HCT116 (cell line): ENCODE measurements around the gene PGRMC2. TPM values are rescaled to one million over a fixed set of nuclear protein-coding genes. Genes with fewer than 3 reads are reported as not detected.

Experiments used
- ATAC-seq: fragments of 200-7000 bp; cut with Tn5 transposase; 2 replicates; pipeline ENCODE4 v1.9.1; 2020; ENCODE audit warnings: mild to moderate bottlenecking, moderate library complexity
- BruUV-seq: library from RNA; stranded (reverse); fragments of 400-500 nt; replicated peaks from 2 replicates; lab custom pipeline; 2021; lab: Mats Ljungman, UMichigan
- CTCF ChIA-PET: fragments of 300-600 bp; sonication (Branson Sonifier 250); formaldehyde crosslinking; loops from one replicate; lab custom pipeline; 2021; ENCODE audit warnings: antibody characterized with exemption; lab: Charles Lee
- POLR2A ChIA-PET: fragments of 300-600, 350-600 bp; sonication (Branson Sonifier 250); formaldehyde crosslinking; loops from one replicate; lab custom pipeline; 2021; ENCODE audit warnings: antibody characterized with exemption; lab: Charles Lee
- RAD21 ChIA-PET, 2 experiments: fragments of 300-600 bp; sonication (Branson Sonifier 250); formaldehyde crosslinking; loops; one replicate each; lab custom pipeline; 2023; ENCODE audit warnings: low total read pairs in 2 of 2; ENCODE audit not compliant: uncharacterized antibody in 2 of 2, unreplicated experiment in 2 of 2, low non-redundant PET in 1 of 2; lab: Charles Lee
- DNase-seq: peaks from one replicate; pipeline ENCODE4 v3.0.0-alpha.2; 2010; ENCODE audit warnings: low read depth, low spot score
- H2AFZ ChIP-seq: fragments of 200-600 bp; shearing (Covaris generic), sonication (generic); 2 replicates; pipeline ENCODE4 v1.6.1; 2017; ENCODE audit warnings: low read depth, mixed run types, mixed read lengths, antibody characterized with exemption, low read length; ENCODE audit not compliant: poor library complexity, severe bottlenecking
- H3K27ac ChIP-seq: 2 replicates; pipeline ENCODE4 v1.5.1; 2012; ENCODE audit warnings: low read depth, low read length
- H3K27me3 ChIP-seq: fragments of 200-600 bp; sonication (generic); 2 replicates; pipeline ENCODE4 v1.6.1; 2016; ENCODE audit warnings: mixed run types, low read length, mixed read lengths; ENCODE audit not compliant: insufficient read depth
- H3K36me3 ChIP-seq, 2 experiments: fragments of 200-500 bp in 1 of 2; fragments of 200-600 bp in 1 of 2; sonication (Bioruptor generic) in 1 of 2; sonication (generic) in 1 of 2; 2 replicates each; pipeline versions ENCODE4 v1.5.1 to v1.6.1; 2014 to 2016; ENCODE audit warnings: low read length in 2 of 2, inconsistent platforms in 1 of 2, mixed read lengths in 1 of 2, mixed run types in 1 of 2; ENCODE audit not compliant: insufficient read depth in 2 of 2, control insufficient read depth in 1 of 2
- H3K4me1 ChIP-seq, 2 experiments: fragments of 200-600 bp in 1 of 2; sonication (generic) in 1 of 2; 2 replicates each; pipeline versions ENCODE4 v1.5.1 to v1.6.1; 2012 to 2017; ENCODE audit warnings: low read length in 2 of 2, inconsistent platforms in 1 of 2, mild to moderate bottlenecking in 1 of 2, mixed read lengths in 1 of 2, mixed run types in 1 of 2, moderate library complexity in 1 of 2; ENCODE audit not compliant: insufficient read depth in 2 of 2, control insufficient read depth in 1 of 2
- H3K4me2 ChIP-seq: fragments of 200-600 bp; sonication (generic); 2 replicates; pipeline ENCODE4 v1.6.1; 2017; ENCODE audit warnings: mixed run types, low read length, mixed read lengths
- H3K4me3 ChIP-seq, 2 experiments: fragments of 200-600 bp in 1 of 2; sonication (generic) in 1 of 2; replicated peaks in 1 of 2; 2 replicates each; pipeline ENCODE4 v1.5.1; 2011 to 2016; ENCODE audit warnings: low read length in 2 of 2, control low read depth in 1 of 2, low read depth in 1 of 2, mild to moderate bottlenecking in 1 of 2, mixed read lengths in 1 of 2, mixed run types in 1 of 2
- H3K79me2 ChIP-seq: fragments of 200-600 bp; sonication (generic); 2 replicates; pipeline ENCODE4 v1.6.1; 2017; ENCODE audit warnings: mild to moderate bottlenecking, mixed run types, low read length, moderate library complexity, mixed read lengths; ENCODE audit not compliant: insufficient read depth
- H3K9ac ChIP-seq: fragments of 200-600 bp; sonication (generic); 2 replicates; pipeline ENCODE4 v1.6.1; 2016; ENCODE audit warnings: low read length, mixed read lengths
- H3K9me2 ChIP-seq: fragments of 200-600 bp; sonication (generic), shearing (Covaris generic); 2 replicates; pipeline ENCODE4 v1.6.1; 2017; ENCODE audit warnings: mixed run types, mild to moderate bottlenecking, moderate library complexity; ENCODE audit not compliant: insufficient read depth
- H3K9me3 ChIP-seq, 2 experiments: fragments of 200-500 bp in 1 of 2; fragments of 200-600 bp in 1 of 2; sonication (Bioruptor generic) in 1 of 2; sonication (generic) in 1 of 2; 2 replicates each; pipeline ENCODE4 v1.6.1; 2014 to 2017; ENCODE audit warnings: low read length in 2 of 2, mixed read lengths in 2 of 2, inconsistent platforms in 1 of 2, low read depth in 1 of 2, mild to moderate bottlenecking in 1 of 2, mixed run types in 1 of 2, moderate library complexity in 1 of 2; ENCODE audit not compliant: control insufficient read depth in 1 of 2, insufficient read depth in 1 of 2
- H4K20me1 ChIP-seq: fragments of 200-600 bp; sonication (generic), shearing (Covaris generic); 2 replicates; pipeline ENCODE4 v1.6.1; 2017; ENCODE audit warnings: mixed run types, mild to moderate bottlenecking, moderate library complexity; ENCODE audit not compliant: insufficient read depth
- CBX3 ChIP-seq: IDR thresholded peaks from 2 replicates; pipeline ENCODE4 v1.6.1; 2012; ENCODE audit warnings: low read depth
- EZH2 ChIP-seq: fragments of 200-600 bp; sonication (generic); IDR thresholded peaks from 2 replicates; pipeline ENCODE4 v1.6.1; 2017; ENCODE audit warnings: antibody characterized with exemption, mixed run types
- EZH2phosphoT487 ChIP-seq: fragments of 200-600 bp; IDR thresholded peaks from 2 replicates; pipeline ENCODE4 v1.6.1; 2018; ENCODE audit warnings: antibody characterized with exemption, borderline replicate concordance
- POLR2A ChIP-seq: IDR thresholded peaks from 2 replicates; pipeline ENCODE4 v1.7.0; 2011; ENCODE audit warnings: borderline replicate concordance; ENCODE audit not compliant: insufficient read depth, insufficient read length; ENCODE audit errors: extremely low read depth
- POLR2AphosphoS5 ChIP-seq: IDR thresholded peaks from 2 replicates; pipeline ENCODE4 v1.6.1; 2011; ENCODE audit warnings: mild to moderate bottlenecking, low read depth, low read length, moderate library complexity
- RAD21 ChIP-seq: IDR thresholded peaks from 2 replicates; pipeline ENCODE4 v1.6.1; 2012; ENCODE audit warnings: low read depth, mild to moderate bottlenecking
- SIN3A ChIP-seq: IDR thresholded peaks from 2 replicates; pipeline ENCODE4 v1.6.1; 2012; ENCODE audit warnings: low read depth
- SP1 ChIP-seq: IDR thresholded peaks from 2 replicates; pipeline ENCODE4 v1.6.1; 2012; ENCODE audit warnings: low read depth
- YY1 ChIP-seq: IDR thresholded peaks from 2 replicates; pipeline ENCODE4 v1.6.1; 2011; ENCODE audit warnings: low read length, low read depth, moderate library complexity, mild to moderate bottlenecking; ENCODE audit not compliant: insufficient replicate concordance; ENCODE audit errors: extremely low read depth
- ZFX ChIP-seq: fragments of 450-650 bp; IDR thresholded peaks from 2 replicates; pipeline ENCODE4 v1.6.1; 2017
- intact Hi-C: fragments of 100-400 bp; cut with micrococcal nuclease; formaldehyde crosslinking; loops from 2 replicates; pipeline ENCODE4 v1.10.0; 2022
- total RNA-seq: library from RNA; stranded (reverse); gene quantifications from one replicate; pipeline ENCODE4 v1.2.1, GENCODE V29; 2021; ENCODE audit not compliant: unreplicated experiment
- TF ChIP-seq, protein P1 (sequence below): IDR thresholded peaks from 2 replicates; pipeline ENCODE4 v1.6.1; 2011; ENCODE audit warnings: mild to moderate bottlenecking, low read length, moderate library complexity; ENCODE audit not compliant: insufficient replicate concordance; ENCODE audit errors: extremely low read depth
- TF ChIP-seq, protein P2 (sequence below), 3 experiments: fragments of 200-600 bp in 1 of 3; sonication (generic) in 1 of 3; IDR thresholded peaks in 2 of 3; conservative IDR thresholded peaks in 1 of 3; 2 replicates each; pipeline ENCODE4 v1.5.1; 2012 to 2017; ENCODE audit warnings: low read depth in 2 of 3, low read length in 2 of 3, antibody characterized with exemption in 1 of 3, borderline replicate concordance in 1 of 3, control low read depth in 1 of 3, mild to moderate bottlenecking in 1 of 3, mixed read lengths in 1 of 3, mixed run types in 1 of 3, moderate library complexity in 1 of 3; ENCODE audit not compliant: insufficient read depth in 1 of 3

Gene PGRMC2
- total RNA-seq, 1 experiment from 2014 or later = 52.3 TPM

DNA sequence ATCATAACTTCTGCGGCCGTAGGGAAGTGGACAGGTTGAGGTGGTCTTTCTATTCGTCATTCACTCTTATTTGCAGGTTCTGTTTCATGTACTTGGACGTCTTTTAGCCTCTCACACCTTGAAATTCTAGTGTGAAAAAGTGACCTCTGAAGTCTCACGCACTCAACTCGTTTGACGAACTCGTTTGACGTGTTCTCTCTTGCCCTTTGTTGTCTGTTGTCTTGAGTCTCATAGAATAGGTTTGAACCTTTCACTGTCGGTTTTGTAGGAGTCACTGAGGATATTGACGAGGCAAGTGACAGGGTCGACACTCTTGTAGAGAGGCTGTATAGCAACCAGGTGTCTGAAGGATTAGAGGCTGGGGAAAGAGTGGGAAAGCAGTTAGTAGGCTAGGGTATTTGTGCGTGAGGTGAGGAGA, 1.1 kb upstream of the PGRMC2 start:
- peak overlapping the region; percentile 89 for H3K4me2 ChIP-seq
- H3K79me2 ChIP-seq = peaks cover 34% of the 10 kb centered on the region
- H3K27me3 ChIP-seq = no peaks in the 10 kb centered on the region
- no peak for TF ChIP-seq EZH2
- no peak for TF ChIP-seq ZFX
- no peak for TF ChIP-seq SIN3A
- no peak for TF ChIP-seq SP1
- TF ChIP-seq, protein P1, sequence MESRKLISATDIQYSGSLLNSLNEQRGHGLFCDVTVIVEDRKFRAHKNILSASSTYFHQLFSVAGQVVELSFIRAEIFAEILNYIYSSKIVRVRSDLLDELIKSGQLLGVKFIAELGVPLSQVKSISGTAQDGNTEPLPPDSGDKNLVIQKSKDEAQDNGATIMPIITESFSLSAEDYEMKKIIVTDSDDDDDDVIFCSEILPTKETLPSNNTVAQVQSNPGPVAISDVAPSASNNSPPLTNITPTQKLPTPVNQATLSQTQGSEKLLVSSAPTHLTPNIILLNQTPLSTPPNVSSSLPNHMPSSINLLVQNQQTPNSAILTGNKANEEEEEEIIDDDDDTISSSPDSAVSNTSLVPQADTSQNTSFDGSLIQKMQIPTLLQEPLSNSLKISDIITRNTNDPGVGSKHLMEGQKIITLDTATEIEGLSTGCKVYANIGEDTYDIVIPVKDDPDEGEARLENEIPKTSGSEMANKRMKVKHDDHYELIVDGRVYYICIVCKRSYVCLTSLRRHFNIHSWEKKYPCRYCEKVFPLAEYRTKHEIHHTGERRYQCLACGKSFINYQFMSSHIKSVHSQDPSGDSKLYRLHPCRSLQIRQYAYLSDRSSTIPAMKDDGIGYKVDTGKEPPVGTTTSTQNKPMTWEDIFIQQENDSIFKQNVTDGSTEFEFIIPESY = no peak
- no peak for TF ChIP-seq RAD21
- TF ChIP-seq POLR2A = no peak
- no peak for TF ChIP-seq CBX3
- TF ChIP-seq EZH2phosphoT487 = no peak
- no peak for TF ChIP-seq POLR2AphosphoS5
- TF ChIP-seq, protein P2, sequence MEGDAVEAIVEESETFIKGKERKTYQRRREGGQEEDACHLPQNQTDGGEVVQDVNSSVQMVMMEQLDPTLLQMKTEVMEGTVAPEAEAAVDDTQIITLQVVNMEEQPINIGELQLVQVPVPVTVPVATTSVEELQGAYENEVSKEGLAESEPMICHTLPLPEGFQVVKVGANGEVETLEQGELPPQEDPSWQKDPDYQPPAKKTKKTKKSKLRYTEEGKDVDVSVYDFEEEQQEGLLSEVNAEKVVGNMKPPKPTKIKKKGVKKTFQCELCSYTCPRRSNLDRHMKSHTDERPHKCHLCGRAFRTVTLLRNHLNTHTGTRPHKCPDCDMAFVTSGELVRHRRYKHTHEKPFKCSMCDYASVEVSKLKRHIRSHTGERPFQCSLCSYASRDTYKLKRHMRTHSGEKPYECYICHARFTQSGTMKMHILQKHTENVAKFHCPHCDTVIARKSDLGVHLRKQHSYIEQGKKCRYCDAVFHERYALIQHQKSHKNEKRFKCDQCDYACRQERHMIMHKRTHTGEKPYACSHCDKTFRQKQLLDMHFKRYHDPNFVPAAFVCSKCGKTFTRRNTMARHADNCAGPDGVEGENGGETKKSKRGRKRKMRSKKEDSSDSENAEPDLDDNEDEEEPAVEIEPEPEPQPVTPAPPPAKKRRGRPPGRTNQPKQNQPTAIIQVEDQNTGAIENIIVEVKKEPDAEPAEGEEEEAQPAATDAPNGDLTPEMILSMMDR (IDR thresholded peaks at IDR 0.05 in 2 of 3, conservative IDR thresholded peaks at IDR 0.05 in 1 of 3; ENCODE audit: borderline replicate concordance in 1 of 3, insufficient read depth in 1 of 3, low read depth in 2 of 3, low read length in 2 of 3) = no peak
- no peak for TF ChIP-seq YY1
- intact Hi-C loops = loop anchor here (5.0 to 10.0 kb wide), 3 partner anchors 224 to 524 kb away; partner anchors contain the start of gene LARP1B
- peak overlapping the region; percentile 63 for H3K27ac ChIP-seq
- BruUV-seq = no TSS peak
- H3K4me1 ChIP-seq = peaks cover 10 to 19% of the 10 kb centered on the region in 2 experiments; a peak in 3 of 4 replicates
- RAD21 ChIA-PET = no interaction called here
- CTCF ChIA-PET = no interaction called here
- H3K9me3 ChIP-seq = no peaks in the 10 kb centered on the region
- H4K20me1 ChIP-seq = no peaks in the 10 kb centered on the region
- no peak for DNase-seq
- peak overlapping the region; percentile 80 for H3K9ac ChIP-seq
- H3K4me3 ChIP-seq = peak overlapping the region; percentile 74 to 80
- no peaks in the 10 kb centered on the region for H3K36me3 ChIP-seq
- ATAC-seq = no peak
- no peak overlapping the region for H2AFZ ChIP-seq
- POLR2A ChIA-PET = no interaction called here
- H3K9me2 ChIP-seq = no peaks in the 10 kb centered on the region
